DND-41 (cell line): ENCODE results near the gene PLVAP.

Source experiments
- ATAC-seq: fragments of 200-7000 bp; cut with Tn5 transposase; 3 replicates; pipeline ENCODE4 v1.9.1; 2021; ENCODE audit warnings: low read depth; ENCODE audit not compliant: insufficient read depth
- DNase-seq: peaks from one replicate; pipeline ENCODE4 v3.0.0-alpha.2; 2020
- H2AFZ ChIP-seq: 2 replicates; pipeline ENCODE4 v1.6.0; 2012; ENCODE audit warnings: low read depth, low read length
- H3K27ac ChIP-seq: 2 replicates; pipeline ENCODE4 v1.5.1; 2012; ENCODE audit warnings: low read length, inconsistent platforms
- H3K27me3 ChIP-seq: fragments of 200-600 bp; sonication (generic); 2 replicates; pipeline ENCODE4 v1.6.0; 2012; ENCODE audit warnings: low read length, mild to moderate bottlenecking, inconsistent platforms; ENCODE audit not compliant: insufficient read depth, poor library complexity
- H3K36me3 ChIP-seq: 2 replicates; pipeline ENCODE4 v1.5.1; 2012; ENCODE audit warnings: low read length, inconsistent platforms; ENCODE audit not compliant: insufficient read depth
- H3K4me1 ChIP-seq: 2 replicates; pipeline ENCODE4 v1.5.1; 2012; ENCODE audit warnings: mild to moderate bottlenecking, low read length; ENCODE audit not compliant: insufficient read depth
- H3K4me2 ChIP-seq: 2 replicates; pipeline ENCODE4 v1.6.0; 2012; ENCODE audit warnings: mild to moderate bottlenecking, moderate library complexity, low read length, inconsistent platforms; ENCODE audit not compliant: insufficient read depth
- H3K4me3 ChIP-seq, 2 experiments: fragments of 200-600 bp in 1 of 2; shearing (Covaris generic) in 1 of 2; 2 replicates each; pipeline ENCODE4 v1.5.1; 2012 to 2016; ENCODE audit warnings: inconsistent platforms in 2 of 2, low read length in 2 of 2, mild to moderate bottlenecking in 2 of 2, low read depth in 1 of 2, moderate library complexity in 1 of 2
- H3K79me2 ChIP-seq: 2 replicates; pipeline ENCODE4 v1.6.0; 2012; ENCODE audit warnings: low read length, inconsistent platforms; ENCODE audit not compliant: insufficient read depth
- H3K9ac ChIP-seq: 2 replicates; pipeline ENCODE4 v1.6.0; 2012; ENCODE audit warnings: low read depth, mild to moderate bottlenecking, inconsistent platforms, low read length, moderate library complexity
- H3K9me3 ChIP-seq: 2 replicates; pipeline ENCODE4 v1.5.1; 2012; ENCODE audit warnings: low read length, moderate library complexity, mild to moderate bottlenecking, inconsistent platforms; ENCODE audit not compliant: insufficient read depth, severe bottlenecking
- H4K20me1 ChIP-seq: 2 replicates; pipeline ENCODE4 v1.6.0; 2012; ENCODE audit warnings: low read length; ENCODE audit not compliant: insufficient read depth
- CTCF ChIP-seq: IDR thresholded peaks from 2 replicates; pipeline ENCODE4 v1.5.1; 2012; ENCODE audit warnings: borderline replicate concordance, low read length, moderate library complexity, mild to moderate bottlenecking; ENCODE audit not compliant: poor library complexity, severe bottlenecking; ENCODE audit errors: extremely low read depth
- EZH2 ChIP-seq: IDR thresholded peaks from 3 replicates; pipeline ENCODE4 v1.6.1; 2012; ENCODE audit warnings: borderline replicate concordance, low read depth, mild to moderate bottlenecking, moderate library complexity, low read length, inconsistent platforms; ENCODE audit not compliant: severe bottlenecking

Gene PLVAP

GRCh38 chr19:17404015-17404414 lies 26.9 kb upstream of the PLVAP start:
- Histone ChIP-seq H3K4me2 (peak overlapping the region; percentile 92), H3K27me3 (no peaks in the 10 kb centered on the region), H3K4me1 (peaks cover 44% of the 10 kb centered on the region), H3K9ac (peak overlapping the region; percentile 64), H3K36me3 (peaks cover 14% of the 10 kb centered on the region), H3K27ac (peak overlapping the region; percentile 94), H3K4me3 (peak overlapping the region in 1 of 2 experiments; percentile 72; a peak in 2 of 4 replicates), H4K20me1 (no peaks in the 10 kb centered on the region), H3K79me2 (peaks cover 28% of the 10 kb centered on the region), H2AFZ (no peak overlapping the region), H3K9me3 (no peaks in the 10 kb centered on the region)
- DNase-seq: no peak
- TF ChIP-seq EZH2 (no peak), CTCF (no peak)
- ATAC-seq: no peak

- Histone ChIP-seq H4K20me1 (no peaks in the 10 kb centered on the region), H3K9ac (no peak overlapping the region), H3K36me3 (peaks cover 14% of the 10 kb centered on the region), H3K9me3 (no peaks in the 10 kb centered on the region), H3K27ac (no peak overlapping the region), H2AFZ (no peak overlapping the region), H3K4me2 (no peak overlapping the region), H3K4me1 (peaks cover 44% of the 10 kb centered on the region), H3K4me3 (no peak overlapping the region), H3K27me3 (no peaks in the 10 kb centered on the region), H3K79me2 (peaks cover 28% of the 10 kb centered on the region)
- ATAC-seq: no peak
- no peak for TF ChIP-seq CTCF
- no peak for TF ChIP-seq EZH2
- peak; percentile 20 for DNase-seq
Observed at GRCh38 chr19:17402982-17403855, 26.1 kb upstream of the PLVAP start.

GRCh38 chr19:17401628-17402027 lies 24.5 kb upstream of the PLVAP start:
- Histone ChIP-seq H3K27me3 (no peaks in the 10 kb centered on the region), H4K20me1 (no peaks in the 10 kb centered on the region), H3K4me3 (no peak overlapping the region), H3K9ac (no peak overlapping the region), H3K27ac (no peak overlapping the region), H2AFZ (no peak overlapping the region), H3K4me1 (peaks cover 29% of the 10 kb centered on the region), H3K36me3 (peaks cover 14% of the 10 kb centered on the region), H3K79me2 (peaks cover 26% of the 10 kb centered on the region), H3K9me3 (no peaks in the 10 kb centered on the region), H3K4me2 (no peak overlapping the region)
- DNase-seq (no peak), ATAC-seq (no peak)
- TF ChIP-seq CTCF: no peak
- TF ChIP-seq EZH2: no peak
